HG03521 (cell line): ENCODE results near the gene YY1AP1.
"Not testable (repeated sequence)": the region's sequence is repeated elsewhere in the genome, so short reads cannot be mapped to it uniquely, and the experiment has no call there.

Experiments used
- ATAC-seq: cut with Tn5 transposase; IDR thresholded peaks from one replicate; pipeline ENCODE4 v1.9.1; 2021; ENCODE audit warnings: mild to moderate bottlenecking, moderate library complexity; ENCODE audit not compliant: unreplicated experiment

Gene YY1AP1

DNA sequence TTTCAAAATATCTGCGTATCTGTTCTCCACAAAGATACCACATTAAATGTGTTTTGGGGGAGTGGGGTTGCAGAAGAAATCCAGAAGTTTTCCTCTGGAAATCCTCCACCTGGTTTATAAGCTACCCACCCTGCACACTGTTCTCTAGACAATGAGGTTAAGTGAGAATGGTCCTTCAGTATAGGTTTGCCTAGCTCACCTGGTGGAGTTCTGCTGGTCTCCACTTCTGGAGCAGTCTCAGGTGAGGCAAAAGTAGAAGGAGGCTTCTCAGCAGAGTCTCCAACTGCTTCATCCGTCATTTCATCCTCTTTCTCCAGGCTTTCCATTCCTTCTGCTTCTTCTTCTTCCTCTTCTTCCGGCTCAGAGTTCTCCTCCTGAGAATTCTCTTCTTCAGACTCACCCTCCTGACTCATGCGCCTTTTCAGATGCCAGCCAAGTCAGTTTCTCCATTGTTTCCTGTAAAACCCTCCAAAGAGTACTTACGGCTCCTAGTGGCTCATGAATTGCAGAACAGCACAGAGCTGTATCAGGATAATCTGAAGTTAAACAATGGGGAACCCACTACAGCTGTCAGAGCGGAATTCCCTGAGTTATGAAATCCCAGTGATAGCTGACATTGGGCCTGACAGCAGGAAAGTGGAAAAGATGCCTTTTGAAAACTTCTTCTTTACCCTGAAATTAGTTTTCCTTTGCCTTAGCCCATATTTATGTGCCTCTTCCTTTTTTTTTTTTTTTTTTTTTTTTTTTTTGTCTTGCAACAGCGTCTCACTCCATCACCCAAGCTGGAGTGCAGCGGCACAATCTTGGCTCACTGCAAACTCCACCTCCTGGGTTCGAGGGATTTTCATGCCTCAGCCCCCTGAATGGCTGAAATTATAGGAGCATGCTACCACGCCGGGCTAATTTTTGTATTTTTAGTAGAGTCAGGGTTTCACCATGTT lies 40.1 kb downstream of the YY1AP1 start:
- no peak for ATAC-seq

GRCh38 chr1:155646307-155646706 lies 42.3 kb downstream of the YY1AP1 start:
- ATAC-seq: no peak

DNA sequence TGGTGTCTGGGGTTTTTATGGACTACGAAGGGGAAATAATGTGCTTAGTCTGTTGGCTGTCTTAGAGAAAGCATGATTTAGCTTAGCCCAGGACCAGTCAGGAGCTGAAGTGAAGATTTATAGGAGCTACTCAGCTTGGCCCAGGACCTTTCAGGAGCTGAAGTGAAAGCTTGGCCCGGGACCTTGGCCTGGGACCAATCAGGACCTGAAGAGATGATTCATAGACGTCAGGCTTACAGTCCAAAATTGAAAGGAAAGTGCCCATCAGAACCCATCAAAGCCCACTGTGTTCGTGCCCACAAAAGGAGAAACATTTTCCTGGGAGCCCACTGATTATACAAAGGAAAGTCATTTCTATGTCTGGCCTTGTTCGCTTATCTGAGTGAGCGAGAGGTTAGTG lies 42.9 kb downstream of the YY1AP1 start:
- no peak for ATAC-seq

DNA sequence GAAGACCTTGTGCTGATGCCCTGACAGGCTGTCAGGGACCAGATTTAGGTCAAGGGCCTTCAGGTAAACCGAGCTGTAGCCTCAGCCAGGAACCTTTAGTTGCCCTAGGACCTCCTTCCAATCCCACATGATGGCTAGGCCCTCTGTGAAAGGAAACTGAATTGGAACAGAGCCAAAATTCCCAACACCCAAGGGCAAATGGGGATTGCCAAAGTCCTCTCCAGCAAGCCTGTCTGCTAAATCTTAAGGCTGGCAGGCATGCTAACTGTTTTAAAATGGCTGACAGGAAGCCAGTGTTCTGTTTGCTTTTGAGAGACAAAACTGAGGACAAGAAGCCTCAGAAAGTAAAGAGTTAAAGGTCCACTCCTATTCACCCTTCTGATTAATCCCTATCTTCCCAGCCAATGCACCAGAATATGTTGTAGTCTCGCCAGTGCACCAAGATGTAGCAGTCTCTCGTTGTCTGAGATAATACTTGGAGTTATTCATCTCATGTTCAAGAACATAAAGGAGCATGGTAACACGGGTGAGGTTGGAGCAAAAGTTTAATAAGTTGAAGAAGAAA lies 43.5 kb downstream of the YY1AP1 start:
- no peak for ATAC-seq

- ATAC-seq: no peak
Measured at GRCh38 chr1:155643230-155643629, 45.3 kb downstream of the YY1AP1 start.

- ATAC-seq: not testable (repeated sequence)
Measured at GRCh38 chr1:155642559-155643180, 45.9 kb downstream of the YY1AP1 start.

DNA sequence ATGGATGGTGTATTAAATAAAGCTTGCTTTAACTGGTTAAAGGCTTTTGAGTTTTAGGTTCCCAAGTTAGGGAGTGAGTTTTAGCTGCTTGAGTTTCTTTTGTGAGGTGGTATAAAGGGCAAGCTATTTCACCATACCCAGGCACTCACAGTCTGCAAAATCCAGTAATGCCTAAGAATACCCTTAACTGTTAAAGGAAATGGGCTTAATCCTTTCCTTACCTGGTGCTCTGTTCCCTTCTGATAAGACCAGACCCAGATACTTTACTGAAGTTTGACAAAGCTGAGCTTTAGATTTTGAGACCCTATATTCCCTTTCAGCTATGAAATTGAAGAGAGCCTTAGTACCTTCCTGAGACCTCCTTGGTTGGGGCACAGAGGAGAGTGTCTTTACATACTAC lies 48.2 kb downstream of the YY1AP1 start:
- ATAC-seq: no peak

- no peak for ATAC-seq
Measured at GRCh38 chr1:155636397-155637153, 52.0 kb downstream of the YY1AP1 start.

DNA sequence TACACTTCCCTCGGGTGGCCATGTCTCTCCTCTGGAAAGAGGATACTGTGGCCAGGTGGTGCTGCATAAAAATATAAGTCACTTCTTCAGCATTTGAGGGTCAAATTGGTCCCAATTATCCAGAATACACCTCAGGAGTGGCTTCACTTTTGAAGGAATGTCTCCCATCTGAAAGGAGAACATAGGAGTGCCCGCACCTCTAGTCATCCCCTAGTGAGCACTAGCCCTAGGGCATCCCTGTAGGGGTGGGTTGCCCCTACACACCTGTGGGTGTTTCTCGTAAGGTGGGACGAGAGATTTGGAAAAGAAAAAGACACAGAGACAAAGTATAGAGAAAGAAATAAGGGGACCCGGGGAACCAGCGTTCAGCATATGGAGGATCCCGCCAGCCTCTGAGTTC lies 62.1 kb downstream of the YY1AP1 start:
- ATAC-seq: not testable (repeated sequence)

DNA sequence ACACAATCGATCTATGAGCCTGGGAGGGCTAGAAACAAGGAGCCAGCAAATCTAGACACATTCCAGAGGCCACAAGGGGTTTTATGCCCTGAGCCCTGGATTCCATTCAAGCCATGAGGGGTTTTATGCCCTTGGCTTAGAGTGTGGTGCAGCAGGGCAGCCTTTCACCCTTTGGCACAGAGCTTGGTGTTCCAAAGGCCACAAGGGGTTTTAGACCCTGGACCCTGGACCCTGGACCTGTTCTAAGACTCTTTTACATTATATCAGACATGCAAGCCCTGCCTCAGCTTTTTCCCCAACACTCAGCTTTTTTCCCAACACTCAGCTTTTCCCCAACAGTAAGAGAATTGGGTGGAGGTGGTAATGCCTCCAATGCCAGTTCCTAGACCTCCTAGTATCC lies 65.2 kb downstream of the YY1AP1 start:
- no peak for ATAC-seq

DNA sequence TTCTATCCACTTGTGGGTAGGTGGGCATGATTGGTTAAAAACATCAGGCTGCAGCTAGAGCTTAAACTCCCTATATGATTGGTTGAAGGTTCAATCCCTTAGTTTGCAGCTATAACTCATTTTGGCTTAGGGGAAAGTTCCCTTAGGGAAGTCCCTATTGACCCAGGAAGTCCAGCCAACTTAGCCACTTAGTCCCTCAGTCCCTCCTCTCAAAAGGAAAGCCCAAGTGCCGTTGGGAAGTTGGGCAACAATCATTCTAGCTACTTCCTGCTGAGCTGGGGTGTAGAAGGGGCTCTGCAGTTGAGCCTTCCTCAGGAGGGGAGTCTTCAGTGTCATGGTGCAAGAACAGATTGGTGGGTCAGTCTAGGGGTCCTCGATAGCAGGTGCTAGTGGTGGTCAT lies 66.4 kb downstream of the YY1AP1 start:
- ATAC-seq: no peak

GRCh38 chr1:155613226-155613625 lies 75.3 kb downstream of the YY1AP1 start:
- ATAC-seq: not testable (repeated sequence)

GRCh38 chr1:155610257-155610647 lies 78.3 kb downstream of the YY1AP1 start:
- peak; percentile 20 for ATAC-seq

DNA sequence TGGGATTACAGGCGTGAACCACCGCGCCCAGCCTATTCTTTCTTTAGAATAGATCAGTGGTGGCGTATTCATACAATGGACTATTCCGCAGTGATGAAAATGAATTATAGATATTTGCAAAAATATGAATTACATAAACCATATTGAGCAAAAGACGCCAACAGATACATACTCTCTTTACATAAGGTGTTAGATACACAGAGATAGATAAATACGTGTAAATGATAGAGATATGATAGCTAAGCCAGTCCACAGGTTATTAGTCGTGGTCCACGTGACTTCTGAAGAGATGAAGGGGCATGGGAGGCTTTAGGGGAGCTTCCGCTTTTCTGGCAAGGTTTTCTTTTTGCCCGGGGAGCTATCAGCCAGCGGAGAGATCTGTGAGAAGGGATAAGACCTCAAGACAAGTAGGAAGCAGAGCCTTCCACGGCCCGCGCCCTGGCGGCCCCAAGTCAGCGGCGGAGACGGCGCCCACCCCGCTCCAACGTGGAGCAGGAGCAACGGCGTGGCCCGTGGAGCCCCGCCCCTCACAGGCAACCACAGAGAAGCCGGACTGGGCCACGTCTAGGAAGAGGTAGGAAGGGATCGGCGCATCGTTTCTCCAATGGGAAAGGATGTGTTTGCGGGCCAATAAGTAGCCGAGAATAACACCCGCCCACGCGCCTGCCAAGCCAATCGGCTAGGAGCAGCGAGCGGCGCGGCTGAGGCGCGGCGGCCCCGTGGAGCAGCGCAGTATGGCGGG lies 78.9 kb downstream of the YY1AP1 start, which contains the start of gene MSTO1:
TSS of gene MSTO1 (plus strand) at position 704 of the 742 bp plus-strand sequence. CDS start at position 735, 31 bp downstream.
- ATAC-seq: peak; percentile 87
